ENCODE results near the gene RNF144A.
A peak's percentile ranks its signal among the peaks of the same experiment; 100 is the strongest.

The RNF144A gene

GRCh38 chr2:6948677-6949351, 31.6 kb downstream of the RNF144A start:
- DNase-seq = no peak

DNA sequence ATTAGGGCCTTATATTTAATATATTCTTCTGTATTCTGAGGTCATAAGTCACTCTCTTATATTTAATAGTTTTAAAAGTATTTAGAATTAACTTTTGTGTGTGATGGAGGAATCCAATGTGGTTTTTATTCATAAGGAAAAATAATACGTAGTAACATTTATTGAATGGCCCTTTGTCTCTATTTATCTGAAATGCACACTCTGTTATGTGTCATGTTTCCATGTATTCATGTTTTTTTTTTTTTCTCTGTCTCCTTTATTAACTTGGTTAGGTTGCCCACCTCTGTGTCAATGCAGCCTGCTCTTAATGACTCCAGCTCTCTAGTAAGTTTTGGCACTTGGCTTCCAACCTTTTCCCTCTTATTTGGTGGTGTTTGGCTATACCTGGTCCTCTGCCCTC, 33.8 kb downstream of the RNF144A start:
- no peak for DNase-seq

- no peak for DNase-seq
These were observed 34.9 kb downstream of the RNF144A start for GRCh38 chr2:6952101-6952500.

DNA sequence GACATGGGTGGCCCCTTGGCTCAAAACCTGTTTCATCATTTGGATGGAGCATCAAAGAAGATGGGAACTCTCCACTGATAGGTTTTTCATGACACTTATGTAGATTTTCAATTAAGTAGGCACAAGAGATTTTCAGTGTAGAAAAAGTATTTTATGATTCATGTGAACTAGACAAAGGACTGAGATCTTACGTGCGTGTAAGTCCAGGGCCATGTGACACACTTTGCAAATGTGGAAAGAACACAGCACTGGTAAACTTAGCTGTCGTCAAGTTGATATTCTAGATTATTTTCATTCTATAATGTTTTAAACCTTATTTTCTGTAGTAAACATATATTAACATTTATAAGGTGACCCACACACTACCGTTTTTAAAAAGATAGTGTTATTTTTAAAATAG, 37.4 kb downstream of the RNF144A start:
- no peak for DNase-seq

GRCh38 chr2:6955511-6956136, 38.4 kb downstream of the RNF144A start:
- DNase-seq = no peak

GRCh38 chr2:6956566-6956965, 39.4 kb downstream of the RNF144A start:
- no peak for DNase-seq

DNA sequence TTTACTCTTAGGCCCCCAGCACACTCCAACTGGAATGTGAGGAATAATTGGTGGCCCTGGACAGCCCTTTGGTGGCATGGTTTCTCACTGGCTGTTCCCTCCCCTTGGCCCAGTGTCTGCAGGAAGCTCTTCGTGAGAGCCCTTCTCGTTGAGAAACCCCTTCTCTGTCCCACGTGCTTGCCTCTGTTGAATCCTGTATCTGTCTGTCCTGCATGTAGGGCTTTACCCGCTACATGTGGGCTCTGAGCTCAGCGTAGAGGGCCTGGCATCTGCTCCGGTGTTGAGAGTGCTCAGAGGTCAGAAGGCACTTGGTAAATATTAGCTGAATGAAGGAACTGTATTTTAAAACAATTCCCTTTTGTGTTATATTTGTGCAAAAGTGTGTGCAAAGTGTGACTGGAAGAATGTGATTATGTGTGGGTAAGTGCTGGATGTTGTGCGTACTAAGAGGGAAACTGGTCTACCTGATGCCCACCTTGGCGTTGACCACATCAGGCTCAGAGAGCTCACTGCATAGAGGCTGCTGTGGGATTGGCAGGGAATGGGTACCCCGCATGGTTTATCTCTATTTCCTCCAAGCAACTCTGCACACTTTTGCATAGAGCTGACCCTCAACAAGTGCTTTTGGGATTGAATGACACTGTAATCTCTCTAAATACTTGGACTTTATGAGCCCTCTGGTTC, 40.0 kb downstream of the RNF144A start:
- no peak for DNase-seq

DNA sequence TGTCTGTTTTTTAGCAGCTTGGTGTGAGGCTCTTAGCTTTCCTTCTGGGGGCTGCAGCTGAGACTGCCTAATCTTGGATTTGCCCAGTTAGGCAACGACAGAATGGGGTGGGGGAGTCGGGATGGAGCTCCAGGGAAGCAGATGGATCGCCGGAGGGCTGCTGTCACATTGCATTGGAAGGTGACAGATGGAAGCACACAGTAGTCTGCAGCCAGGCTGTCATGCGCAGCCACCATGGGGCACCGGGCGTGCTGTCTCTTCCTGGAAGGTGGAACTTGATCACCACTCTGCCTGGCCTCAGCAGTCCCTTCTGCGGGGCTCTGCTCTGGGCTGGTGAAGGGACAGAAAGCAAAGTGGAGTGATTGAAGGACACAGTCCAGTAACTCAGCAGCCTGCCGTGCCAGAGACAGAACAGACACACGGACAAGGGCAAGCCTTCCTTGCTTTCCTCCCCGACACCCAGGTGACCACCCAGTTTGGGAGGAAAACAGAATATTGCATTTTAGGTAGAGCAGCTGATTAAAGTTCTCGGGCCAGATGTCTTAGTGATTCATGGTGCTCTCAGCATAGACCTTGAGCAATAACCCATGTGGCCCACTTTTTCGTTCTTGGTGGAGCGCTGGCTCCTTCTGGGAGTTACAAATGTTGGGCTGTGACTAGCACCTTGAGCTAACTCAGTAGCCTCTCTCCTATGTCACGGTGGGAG, 40.9 kb downstream of the RNF144A start:
- peak; percentile 98 for DNase-seq

GRCh38 chr2:6958616-6959235, 41.5 kb downstream of the RNF144A start:
- DNase-seq = no peak

DNA sequence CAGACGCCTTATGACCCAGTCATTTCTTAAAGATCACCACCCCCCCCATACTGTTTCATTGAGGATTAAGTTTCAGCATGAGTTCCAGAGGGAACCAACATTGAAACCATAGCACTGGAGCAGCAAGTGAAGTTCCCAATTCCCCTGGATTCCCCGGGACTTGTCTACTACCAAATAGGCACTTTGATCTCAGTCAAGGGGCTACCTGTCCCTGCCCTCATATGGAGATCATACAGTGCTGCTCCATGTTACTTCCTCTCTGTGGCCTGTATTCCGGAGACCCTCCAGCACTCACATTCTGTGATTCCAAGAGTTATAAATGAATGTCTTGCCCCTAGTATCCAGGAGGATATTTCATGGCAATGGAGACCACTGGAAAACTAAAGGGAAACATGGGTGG, 42.5 kb downstream of the RNF144A start:
- DNase-seq = no peak

DNA sequence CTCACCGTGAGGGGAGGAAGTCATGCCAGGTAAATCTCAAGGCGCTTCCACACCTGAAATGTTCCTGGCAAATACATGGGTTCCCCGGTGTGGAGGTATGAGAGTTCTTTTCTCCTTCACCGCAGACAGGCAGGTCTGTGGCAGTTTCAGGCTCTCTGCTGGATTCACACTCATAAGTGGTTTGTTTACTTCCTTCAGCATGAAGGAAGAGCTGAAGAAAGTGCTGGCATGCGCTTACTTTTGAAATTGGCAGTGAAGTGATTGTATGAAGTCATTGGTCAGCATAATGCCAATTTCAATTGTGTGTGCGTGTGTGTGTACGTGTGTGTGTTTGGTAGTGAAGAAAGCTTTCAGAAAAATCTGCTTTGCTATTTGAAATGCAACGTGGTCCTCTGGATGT, 43.4 kb downstream of the RNF144A start:
- DNase-seq = no peak

DNA sequence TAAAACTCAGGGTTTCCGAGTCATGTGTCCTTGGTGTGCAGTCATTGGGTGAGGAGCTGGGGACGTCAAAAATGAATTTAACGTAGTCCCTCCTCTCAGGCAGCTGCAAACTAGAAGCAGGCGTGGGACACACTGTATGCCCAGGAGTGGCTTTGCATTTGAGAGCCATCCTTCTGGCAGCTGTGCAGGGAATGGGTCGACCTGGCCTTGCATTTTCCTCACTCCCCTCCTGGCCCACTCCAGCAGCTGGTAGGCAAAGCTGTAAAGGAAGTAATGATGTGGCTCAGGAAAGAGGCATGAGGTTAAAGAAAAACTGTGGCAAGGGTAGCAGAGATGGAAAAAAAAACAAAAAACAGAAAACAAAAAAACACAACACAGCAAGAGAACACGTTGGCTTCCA, 46.5 kb downstream of the RNF144A start:
- no peak for DNase-seq

DNA sequence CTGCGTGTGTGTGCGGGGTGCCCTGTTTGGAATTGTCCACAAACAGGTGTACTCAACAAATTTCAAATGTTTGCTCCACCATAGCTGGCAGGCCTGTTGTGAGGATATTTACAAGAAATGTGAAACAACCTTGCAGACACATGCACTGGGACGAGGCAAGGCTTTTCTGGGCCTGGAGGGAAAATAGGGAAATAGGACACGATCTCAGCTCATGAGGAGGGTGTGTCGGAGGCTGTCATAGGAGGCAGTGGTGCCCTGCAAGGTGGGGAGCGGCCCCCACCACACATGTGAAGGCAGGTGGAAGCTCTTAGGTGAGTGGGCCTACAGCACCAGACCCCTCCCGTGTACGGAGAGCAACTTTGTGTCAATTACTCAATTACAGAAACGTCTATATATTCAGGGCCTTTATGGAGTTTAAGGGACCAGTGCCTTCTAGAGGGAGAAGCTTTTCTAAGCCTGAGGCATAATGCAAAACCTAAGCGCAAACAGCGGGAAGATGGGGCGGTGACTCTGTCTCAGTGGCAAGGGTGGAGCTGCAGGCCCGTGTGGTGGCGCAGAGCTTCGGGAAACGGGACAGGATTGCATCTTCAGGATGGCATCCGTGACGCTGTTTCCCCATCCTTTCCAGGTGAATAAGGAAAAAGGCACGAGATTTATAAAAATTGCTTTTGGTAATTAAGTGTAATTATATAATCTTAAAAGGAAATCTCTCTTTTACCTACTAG, 48.0 kb downstream of the RNF144A start:
- DNase-seq = no peak

GRCh38 chr2:6966446-6966940, 49.3 kb downstream of the RNF144A start:
- no peak for DNase-seq

GRCh38 chr2:6967301-6967700, 50.1 kb downstream of the RNF144A start:
- no peak for DNase-seq

DNA sequence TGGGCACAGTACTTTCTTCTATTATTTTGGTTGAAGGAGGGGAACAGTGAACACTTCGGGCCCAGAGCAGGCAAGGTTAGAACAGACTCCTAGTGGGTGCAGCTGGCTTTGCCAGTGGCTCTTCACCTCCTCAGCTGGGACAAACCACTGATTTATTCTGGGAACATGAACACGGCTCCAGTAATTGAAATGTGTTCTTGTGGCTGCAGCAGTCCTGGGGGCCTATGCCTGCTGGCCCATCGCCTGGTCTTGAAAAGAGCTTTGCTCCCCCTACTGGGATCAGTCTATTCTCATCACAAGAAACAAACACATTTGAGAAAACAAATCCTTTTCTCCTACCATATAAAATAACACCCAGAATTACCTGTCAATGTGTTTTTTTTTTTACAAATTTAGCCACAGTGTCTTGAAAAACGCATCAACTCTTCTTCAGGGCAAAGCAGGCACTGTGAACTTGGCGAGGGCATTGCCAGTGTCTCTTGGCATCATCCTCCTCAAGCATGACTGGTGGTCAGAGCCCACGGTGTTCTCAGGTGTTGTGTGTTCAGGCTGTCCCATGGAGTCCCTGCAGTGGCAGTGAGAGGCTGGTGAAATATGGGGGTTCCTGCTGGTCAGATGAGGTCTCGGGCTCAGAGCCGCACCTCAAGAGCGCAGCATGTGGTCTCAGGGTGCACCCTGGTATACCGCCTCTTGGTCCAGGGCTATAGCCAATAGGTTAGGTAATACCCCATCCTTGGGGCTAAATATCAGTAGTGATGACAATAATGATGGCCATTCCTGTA, 51.3 kb downstream of the RNF144A start:
- no peak for DNase-seq

GRCh38 chr2:6970551-6970950, 53.3 kb downstream of the RNF144A start:
- DNase-seq = no peak

GRCh38 chr2:6970976-6971480, 53.8 kb downstream of the RNF144A start:
- no peak for DNase-seq

DNA sequence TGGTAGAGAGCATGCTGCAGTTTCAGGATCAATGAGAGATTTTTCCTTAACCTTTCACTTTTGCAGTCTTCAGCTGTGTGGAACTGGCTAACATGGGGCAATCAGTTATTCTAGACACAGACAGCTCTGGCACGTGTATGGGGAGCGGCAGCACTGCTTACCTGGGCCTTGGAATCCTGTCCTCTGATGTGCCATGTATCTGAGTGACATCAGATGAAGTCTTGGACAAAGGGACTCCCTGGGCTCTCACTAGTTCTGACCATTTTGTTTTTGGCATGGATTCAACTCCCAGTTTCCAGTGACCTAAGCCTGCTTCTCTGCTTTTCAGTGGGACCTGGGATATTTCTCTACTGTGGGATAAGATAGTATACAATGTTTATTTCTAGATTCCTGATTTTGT, 54.3 kb downstream of the RNF144A start:
- no peak for DNase-seq

DNA sequence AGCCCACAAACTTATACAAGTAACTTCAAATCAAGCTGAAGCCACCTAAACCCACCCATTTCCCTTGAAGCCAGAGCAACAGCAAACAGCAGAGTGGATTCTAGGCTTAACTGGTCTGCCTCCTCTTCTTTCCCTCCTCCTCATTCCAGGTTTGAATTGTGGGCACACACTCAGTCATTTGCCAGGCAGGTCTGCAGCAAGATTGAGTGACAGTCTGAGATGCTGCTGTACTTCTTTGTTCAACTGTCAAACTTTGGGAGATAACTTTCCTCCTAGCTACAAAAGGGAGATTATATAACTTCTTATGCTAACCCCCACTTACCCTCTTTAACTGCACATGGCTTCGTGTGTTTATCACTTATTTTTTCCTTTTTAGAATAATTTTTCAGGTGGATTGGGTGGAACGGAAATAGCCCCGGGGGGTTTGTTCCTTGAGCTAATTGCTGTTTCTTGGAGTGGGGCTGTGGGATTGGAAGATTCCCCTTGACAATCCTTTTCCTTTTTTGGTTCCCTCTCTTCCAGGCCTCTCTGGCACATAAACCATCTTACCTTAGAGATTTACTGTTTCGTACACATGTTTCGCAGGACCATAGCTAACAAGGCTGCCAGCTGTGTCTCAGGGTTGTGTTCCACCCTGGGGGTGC, 55.0 kb downstream of the RNF144A start:
- no peak for DNase-seq

Data from NCI-H2171 treated with DMSO at 0.1 percent for 48 hours (cell line).